Measurements from ENCODE around the gene SLC35C1.
"Not testable (repeated sequence)": the region's sequence is repeated elsewhere in the genome, so short reads cannot be mapped to it uniquely, and the experiment has no call there.

Gene SLC35C1

DNA sequence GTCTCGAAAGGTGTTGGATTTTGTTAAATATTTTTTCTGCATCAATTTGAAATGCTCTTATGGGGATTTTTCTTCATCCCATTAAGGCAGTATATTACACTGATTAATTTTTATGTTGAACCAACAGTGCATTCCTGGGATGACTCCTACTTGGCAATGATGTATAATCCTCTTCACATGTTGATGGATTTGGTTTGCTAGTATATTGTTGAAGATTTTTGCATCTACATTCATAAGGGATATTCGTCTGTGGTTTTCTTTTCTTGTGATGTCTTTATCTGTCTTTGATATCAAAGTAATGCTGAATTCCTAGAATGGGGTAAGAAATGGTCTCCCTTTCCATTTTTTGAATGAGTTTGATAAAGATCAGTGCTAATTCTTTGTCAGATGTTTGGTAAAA is 18.7 kb upstream of the SLC35C1 start:
- no peak for DNase-seq (ENCODE audit: low read depth, low spot score)

DNA sequence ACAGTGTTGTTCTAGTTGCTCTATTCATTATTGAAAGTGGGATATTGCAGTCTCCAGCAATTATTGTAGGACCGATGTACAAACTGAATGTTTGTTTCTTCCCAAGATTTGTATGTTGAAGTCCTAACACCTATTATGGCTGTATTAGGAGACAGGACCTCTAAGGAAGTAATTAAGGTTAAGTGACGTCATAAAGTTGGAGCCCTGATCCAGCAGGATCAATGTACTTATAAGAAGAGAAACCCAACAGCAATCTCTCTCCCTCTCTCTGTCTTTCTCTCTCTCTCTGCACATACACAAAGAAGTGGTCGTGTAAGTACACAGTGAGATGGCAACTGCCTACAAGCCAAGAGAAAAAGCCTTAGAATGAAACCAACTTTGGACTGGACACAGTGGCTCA is 16.1 kb upstream of the SLC35C1 start:
- DNase-seq (ENCODE audit: low read depth, low spot score): no peak

DNA sequence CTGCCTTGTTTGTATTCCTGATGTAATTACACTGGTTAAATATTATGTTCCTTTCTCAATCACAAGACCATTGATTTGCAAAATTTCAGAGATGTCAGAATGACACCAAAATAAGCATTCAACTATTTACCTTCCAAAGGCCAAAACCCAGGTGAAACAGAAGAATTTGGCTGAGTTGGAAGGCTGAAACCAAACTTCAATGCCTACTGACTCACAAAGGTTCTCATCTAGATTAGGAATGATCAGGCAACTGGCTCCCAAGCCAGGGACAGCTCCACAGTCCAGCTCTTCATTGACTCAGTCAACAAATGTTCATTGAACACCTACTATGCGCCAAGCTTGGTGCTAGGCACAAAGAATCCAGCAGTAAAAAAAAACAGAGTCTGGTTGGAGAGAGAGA is 13.4 kb upstream of the SLC35C1 start:
- no peak for DNase-seq (ENCODE audit: low read depth, low spot score)

DNA sequence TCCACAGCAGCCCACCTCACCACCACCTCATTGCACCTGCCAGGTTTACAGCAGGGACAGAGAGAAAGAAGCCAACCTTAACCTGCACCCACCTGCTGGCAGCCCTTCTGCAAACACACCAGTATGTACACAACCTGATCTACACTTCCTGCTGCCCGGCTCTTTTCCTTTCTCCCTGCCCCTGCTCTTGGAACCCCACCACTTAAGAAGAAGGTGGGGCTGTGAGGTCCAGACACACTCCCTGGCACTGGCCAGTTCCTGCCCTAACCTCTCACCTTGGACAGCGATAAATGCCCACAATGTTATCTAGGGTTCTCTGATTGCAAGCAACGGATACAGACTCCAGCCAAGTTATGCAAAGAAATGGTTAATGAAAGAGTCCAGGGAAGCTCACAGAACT is 10.8 kb upstream of the SLC35C1 start:
- DNase-seq (ENCODE audit: low read depth, low spot score): no peak

DNA sequence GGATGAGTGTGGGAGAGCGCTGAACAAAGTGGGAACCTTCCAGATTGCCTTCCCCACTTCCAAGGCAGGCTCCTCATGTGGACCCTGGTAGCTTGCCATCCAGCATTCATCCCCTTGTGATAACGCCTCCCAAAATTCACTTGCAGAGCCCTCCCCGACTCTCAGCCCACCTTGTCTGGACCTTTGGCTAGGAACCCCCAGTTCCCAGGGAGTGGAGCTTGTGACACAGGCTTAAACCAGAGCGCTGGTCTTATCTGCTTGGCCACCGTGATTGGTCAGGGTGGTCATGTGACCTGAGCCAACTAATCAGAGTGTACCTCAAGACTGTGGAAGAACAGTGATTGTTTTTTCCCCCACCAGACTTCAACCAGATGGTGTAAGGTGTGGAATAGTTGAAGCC is 9.6 kb upstream of the SLC35C1 start:
- DNase-seq (ENCODE audit: low read depth, low spot score): no peak

DNA sequence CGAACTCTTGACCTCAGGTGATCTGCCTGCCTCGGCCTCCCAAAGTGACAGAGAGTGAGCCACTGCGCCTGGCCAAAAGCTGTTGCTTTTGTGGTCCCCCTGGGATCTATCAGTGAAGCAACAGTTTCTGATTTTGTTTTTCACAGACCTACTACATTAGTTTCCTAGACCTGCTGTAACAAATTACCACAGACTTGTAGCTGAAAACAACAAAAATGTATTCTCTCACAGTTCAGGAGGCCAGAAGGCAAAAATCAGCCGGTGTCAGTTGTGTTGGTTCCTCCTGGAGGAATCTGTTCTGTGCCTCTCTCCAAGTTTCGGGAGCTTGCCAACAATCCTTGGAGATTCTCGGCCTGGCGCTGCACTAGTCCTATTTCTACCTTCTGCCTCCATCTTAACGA is 8.5 kb upstream of the SLC35C1 start:
- DNase-seq (ENCODE audit: low read depth, low spot score): no peak

DNA sequence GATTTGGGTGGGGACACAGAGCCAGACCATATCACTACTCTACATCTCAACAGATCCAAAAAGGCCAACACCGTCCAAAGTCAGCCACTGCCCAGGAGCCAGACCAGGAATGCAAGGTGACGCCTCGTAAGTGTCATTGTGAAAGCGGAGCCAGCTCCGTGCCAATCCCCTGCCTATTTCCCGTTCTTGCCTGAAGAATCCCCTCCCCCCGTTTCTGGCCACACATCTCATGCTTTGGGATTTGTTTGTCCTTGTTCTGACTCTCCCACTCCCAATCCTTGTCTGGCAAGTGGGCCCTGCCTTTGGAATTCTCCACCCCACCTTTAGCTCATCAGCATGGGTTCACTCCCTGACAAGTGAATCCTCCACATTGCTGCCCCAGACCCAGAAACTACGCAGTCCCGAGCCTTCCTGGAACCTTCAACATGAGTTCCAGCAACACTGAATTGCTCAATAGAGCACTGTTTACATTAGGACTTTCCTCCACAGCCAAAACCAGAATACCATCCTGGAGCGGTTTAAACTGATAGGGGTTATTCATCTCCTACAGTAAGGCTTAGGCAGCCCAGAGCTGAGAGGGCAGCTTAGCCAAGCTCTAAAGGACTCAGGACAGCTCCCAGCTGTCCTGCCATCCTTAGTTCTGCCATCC is 6.0 kb upstream of the SLC35C1 start:
- no peak for DNase-seq (ENCODE audit: low read depth, low spot score)

DNA sequence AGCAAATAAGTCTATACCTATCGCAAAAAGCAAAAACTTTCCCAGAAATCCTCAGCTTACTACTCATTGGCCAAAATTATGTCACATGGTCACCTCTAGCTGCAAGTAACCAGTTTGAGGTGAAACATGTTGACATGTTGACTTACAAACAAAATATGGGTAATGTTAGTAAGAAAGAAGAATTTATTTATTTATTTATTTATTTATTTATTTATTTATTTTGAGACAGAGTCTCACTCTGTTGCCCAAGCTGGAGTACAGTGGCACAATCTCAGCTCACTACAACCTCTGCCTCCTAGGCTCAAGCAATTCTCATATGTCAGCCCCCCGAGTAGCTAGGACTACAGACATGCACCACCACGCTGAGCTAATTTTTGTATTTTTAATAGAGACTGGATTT is 5.4 kb upstream of the SLC35C1 start:
- DNase-seq (ENCODE audit: low read depth, low spot score): no peak

DNA sequence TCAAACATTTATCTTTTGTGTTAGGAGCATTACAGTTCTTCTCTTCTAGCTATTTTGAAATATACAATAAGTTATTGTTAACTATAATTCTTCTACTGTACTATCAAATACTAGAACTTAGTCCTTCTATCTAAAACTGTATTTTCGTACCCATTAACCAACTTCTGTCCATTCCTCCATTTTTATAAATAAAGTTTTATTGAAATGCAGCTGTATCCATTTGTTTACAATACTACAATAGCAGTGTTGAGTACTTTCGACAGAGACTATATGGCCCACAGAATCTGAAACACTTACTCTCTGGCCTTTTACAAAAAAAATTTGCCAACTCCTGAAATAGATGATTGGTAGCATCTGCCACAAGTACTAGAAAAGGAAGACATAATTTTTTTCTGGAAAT is 4.7 kb upstream of the SLC35C1 start:
- no peak for DNase-seq (ENCODE audit: low read depth, low spot score)

DNA sequence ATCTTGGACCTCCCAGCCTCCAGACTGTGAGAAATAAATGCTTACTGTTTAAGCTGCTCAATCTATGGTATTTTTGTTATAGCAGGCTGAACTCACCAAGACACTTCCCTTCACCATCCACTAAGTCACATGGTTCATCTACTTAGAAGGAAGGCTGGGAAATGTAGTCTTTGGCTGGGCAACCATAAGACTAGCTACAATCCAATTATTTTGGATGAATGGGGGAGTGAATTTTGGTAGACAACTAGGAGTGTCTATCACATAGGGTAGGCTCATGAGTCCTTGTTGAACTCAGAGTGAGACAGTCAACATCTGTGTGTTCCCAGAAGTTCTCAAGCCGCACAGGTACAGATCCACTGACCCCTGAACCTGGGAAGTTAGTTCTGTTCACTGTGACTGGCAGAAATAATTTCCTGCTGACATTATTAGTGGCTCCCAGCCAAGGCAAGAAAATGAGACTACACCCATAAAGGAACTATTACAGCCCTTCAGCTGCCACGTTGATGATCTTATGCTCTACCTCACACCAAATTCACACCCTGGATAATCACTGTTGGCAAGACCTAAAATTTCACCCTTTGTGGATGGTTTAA is 3.1 kb upstream of the SLC35C1 start:
- no peak for DNase-seq (ENCODE audit: low read depth, low spot score)

DNA sequence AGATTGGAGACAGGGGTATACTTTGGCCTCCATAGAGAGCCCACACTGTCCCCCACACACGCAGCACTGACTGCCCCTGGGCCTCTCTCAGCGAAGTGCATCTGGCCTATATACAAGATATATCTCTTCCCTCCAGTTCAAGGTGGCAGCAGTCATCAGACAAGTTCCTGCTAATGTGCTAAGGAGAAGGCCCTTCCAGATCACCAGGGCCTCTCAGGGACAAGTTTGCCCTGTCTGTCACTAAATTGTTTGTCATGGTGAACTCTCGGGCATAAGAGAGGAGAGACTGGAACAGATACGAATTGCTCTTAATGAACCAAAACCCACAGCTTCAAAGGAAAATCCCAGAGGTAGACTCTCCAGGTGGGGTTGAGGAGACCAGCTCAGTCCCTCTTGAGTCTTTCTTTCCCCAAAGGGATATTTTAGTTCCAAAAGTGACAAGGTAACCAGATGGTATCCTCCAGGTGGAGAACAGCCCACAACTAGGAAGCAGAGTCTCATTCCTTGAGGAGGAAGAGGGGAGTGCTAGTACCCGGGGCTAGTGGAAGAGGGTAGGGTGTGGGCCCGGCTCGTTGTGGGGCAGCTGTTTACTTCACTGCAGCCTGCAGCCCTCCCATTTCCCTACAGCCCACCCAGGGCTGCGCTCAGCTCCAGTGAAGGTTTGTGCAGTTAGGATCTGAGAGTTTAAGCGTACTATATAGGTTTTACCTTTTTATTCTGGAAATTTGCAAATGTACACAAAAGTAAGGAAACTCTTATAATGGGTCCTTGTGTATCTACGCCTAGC is 2.2 kb upstream of the SLC35C1 start:
- no peak for DNase-seq (ENCODE audit: low read depth, low spot score)

DNA sequence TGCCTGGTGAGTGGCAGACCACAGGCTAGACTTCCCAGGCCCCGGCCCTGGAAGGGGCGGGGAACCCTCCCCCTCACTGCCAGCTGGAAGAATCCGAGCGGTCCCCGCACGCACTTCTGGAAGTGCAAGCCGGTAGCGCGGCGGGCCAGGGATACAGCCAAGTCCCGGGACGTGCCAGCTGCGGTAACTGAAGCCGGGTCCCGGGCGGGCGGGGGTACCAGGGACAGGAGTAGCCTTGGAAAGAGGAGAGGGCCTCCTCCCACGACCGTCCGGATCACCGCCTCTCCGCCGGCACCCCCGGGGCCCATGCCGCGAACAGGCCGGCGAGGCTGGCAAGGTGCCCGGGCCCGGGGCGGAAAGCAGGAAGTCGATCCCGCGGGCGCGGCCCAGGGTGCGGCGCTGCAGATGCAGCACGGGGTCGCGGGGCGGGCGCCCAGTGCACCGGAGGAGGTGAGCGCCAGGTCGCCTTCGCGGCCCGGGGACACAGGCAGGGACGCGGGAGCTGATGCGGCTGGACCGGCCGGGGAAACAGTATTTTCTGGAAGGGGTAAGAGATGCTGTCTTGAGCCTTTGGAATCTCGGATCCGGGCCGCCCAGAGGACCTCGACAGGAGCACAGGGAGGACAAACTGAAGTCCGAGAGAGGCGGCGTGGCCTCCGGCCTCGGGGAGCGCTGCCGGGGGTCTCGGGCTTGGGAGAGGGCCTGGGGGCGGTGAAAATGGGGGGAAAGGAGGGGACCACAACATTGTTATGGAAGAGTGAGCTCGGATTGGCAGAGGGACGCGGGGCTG is 783 bp upstream of the SLC35C1 start:
- DNase-seq (ENCODE audit: low read depth, low spot score): no peak

DNA sequence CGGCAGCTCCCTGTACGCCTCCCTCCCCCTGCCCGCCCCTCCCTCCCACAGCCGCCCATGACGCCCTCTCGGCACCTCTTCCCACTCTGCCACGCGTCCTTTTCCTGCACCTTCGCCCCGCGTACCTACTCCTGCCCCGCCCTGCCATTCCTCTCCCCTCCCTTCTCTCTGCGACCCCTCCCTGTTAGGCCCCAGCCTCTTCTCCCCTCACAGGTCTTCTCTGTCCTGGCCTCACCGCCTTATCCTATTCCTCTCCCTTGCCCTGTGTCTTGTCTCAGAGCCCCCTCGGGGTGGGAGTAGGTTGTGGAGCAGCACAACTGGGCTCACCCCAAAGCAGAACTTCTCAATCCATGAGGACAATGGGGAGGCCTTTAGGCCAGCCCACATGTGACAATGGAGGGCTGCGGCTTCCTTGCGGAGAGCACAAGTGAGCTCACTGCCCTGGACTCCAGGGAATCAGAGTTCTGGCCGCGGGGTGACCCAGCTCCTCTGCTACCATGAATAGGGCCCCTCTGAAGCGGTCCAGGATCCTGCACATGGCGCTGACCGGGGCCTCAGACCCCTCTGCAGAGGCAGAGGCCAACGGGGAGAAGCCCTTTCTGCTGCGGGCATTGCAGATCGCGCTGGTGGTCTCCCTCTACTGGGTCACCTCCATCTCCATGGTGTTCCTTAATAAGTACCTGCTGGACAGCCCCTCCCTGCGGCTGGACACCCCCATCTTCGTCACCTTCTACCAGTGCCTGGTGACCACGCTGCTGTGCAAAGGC is 539 bp downstream of the SLC35C1 start:
- DNase-seq (ENCODE audit: low read depth, low spot score): no peak

DNA sequence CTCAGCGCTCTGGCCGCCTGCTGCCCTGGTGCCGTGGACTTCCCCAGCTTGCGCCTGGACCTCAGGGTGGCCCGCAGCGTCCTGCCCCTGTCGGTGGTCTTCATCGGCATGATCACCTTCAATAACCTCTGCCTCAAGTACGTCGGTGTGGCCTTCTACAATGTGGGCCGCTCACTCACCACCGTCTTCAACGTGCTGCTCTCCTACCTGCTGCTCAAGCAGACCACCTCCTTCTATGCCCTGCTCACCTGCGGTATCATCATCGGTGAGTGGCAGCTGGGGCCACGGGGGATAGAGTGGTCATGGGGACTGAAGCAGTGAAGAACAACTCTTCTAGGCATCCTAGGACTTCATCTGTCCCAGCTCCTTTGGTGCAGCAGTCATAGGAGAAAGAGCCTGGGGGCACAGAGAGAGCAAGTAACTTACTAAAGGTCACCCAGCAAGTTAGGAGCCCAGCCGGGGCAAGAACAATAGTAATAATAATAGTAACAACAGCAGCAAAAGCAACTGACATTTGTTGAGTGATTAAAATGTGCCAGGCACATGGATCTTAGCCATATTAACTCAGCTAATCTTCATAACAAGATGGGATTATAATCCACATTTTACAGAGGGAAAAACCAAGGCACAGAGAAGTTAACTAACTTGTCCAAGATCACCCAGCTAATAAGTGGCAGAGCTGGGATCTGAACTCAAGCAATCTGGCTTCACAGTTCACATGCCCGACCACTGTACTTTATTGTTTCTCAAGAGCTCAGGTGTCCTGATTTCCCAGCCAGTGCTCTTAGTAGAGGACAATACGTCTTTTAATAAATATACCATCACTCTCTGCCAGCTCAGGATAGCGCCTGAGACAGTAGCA is 1.4 kb downstream of the SLC35C1 start:
- DNase-seq (ENCODE audit: low read depth, low spot score): no peak

DNA sequence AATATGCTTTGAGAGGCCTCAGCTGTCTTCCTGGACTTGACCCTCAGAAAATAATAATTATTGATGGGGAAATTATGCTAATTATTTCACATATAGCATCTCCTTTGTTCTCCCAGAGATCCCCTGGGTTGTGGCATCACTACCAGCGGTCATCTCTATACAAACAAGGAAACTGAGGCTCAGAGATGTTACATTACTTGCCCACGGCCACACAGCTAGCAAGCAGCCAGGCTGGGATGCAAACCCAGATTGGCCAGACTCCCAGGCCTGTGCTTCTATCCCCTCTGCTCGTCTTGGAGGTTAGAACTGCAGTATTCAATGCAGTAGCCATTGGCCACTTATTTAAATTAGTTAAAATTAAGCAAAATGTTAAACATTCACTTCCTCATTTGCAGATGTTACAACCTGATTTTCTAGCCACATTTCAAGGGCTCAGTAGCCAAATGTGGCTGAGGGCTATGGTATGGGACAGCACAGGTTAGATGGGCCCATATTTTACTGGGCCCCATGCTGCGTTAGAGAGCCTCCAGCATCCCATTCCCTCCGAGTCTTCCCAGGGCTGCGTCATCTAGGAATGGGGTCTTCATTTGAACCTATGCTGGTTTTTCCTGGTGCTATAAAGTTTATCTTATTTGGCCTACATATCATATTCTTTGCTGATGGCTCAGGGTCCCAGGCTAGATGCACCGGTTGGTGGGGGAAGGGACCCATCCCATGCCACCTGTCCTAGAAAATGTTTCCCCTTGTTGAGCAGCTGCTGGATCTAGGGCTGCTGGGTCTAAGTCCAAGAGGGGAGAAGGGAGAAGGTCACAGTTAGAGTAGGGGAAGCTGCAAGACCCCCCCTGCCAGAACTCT is 2.2 kb downstream of the SLC35C1 start:
- DNase-seq (ENCODE audit: low read depth, low spot score): no peak

DNA sequence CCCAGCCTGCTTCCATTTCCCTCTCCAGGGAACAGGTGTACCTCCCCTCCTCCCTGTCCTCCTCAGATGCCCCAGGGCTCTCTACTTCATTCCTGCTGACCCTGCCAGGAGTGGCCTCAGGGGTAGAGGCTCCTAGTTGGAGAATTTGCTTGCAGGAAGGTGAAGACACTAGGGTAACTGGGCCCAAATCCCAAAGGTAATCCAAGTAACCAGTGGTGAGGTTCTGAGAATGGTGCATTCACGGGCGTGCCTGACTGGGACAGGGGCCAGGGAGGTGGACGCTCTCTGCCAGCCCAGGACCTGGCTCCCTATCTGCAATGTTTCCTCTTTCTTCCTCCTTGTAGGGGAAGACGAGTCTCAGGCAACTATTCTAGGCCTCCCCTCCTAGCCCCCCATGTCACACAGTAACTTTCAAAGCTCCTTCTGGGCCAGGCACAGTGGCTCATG is 2.9 kb downstream of the SLC35C1 start:
- no peak for DNase-seq (ENCODE audit: low read depth, low spot score)

DNA sequence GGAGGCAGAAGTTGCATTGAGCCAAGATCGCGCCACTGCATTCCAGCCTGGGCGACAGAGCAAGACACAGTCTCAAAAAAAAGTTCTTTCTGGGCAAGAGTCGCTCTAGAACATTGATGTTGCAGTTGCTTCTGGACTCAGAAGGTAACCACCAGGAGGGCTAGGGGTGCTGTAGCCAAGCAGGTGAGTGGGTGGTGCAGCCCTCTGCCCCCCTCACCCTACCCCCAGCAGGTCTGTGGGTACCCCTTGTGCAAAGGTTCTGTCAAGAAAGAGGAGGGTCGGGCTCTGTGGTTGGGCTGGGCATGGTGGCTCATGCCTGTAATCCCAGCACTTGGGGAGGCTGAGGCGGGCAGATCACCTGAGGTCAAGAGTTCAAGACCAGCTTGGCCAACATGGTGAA is 3.5 kb downstream of the SLC35C1 start:
- DNase-seq (ENCODE audit: low read depth, low spot score): not testable (repeated sequence)

DNA sequence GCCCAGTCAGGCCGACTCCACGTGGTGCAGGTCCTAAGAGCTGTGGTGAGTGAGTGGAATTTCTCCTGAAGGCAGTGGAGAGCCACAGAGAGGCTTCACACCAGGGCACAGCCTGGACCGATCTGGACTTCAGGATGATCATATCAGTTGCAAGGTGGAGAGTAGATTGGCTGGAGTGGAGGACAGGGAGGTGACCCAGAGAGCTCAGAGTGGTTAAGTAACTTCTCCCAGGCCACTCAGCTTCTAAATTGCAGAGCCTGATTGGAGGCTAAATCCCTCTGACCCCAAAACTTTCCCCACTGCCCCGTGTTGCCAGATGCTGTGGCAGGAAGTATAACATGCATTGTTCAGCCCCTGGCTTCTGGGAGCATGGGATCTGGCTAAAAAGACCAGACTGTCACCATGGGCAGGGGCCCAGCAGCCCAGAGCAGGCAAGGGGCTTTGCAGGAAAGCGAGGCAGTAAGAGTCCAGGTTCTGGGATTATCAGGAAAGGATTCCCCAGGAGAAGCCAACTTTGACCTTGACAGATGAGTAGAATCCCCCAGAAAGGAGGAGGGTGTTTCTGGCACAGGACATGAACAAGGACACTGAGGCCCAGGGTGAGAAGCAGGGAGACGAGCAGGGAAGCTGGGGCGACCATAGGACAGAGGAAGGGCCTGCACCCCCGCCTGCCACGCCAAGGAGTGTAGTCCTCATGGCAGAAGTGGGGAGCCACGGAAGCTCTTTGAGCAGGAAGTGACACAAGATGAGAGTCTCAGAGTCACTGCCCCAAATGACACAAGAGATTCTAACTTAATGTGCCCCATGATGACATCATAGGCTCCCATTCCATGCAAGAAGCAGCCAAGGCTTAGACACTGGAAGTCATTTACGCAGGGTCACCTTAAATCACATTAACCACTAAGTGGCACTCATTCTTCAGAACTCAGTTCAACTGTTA is 4.8 kb downstream of the SLC35C1 start:
- DNase-seq (ENCODE audit: low read depth, low spot score): no peak
